Jurkat, Clone E6-1 (cell line): Measurements from ENCODE around the gene THUMPD2.

Experiments
- DNase-seq: peaks from one replicate; pipeline ENCODE4 v3.0.0-alpha.2; 2011; ENCODE audit warnings: low read depth, low spot score
- H3K4me3 ChIP-seq: 2 replicates; pipeline ENCODE4 v1.5.1; 2011; ENCODE audit warnings: mild to moderate bottlenecking, low read length, control low read depth, moderate library complexity

THUMPD2 gene

DNA sequence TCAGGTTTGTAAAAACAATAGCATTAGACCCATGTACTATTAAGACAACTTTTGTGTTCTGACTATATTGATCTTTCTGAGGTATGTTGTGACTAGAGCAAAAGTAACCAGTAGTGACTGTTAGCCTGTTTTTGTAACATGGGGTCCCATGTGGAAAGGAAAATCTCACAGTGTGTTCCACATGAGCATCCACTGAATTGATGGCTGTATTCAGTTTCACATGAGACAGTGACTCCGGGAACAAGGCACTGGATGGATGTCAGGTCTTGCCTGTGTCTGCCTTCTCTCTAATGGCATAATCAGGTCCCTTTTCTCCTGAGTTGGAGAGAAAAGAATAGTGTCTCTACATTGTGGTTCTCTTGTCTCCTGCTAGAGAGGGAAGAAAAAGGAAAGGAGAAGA lies 85.8 kb downstream of the THUMPD2 start:
- no peak for DNase-seq
- no peak overlapping the region for H3K4me3 ChIP-seq

DNA sequence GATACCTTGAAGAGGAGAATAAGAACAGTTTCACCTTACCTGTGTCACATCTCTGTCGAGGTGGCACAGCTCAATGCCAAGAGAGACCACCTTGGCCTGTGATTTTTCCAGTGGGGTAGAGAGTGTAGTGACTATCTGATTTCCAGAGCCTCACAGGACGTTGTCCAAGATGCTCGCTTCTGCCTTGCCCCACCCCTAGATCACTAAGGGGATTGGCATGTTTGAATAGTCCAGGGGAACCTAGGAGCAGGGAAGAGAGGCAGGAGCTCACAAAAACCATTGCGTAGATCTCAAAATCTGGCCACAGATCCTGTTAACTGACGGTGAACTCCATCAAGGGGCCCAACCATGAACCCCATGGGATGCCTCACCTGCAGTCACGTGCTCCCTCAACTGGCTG lies 89.2 kb downstream of the THUMPD2 start:
- H3K4me3 ChIP-seq: no peak overlapping the region
- DNase-seq: no peak

DNA sequence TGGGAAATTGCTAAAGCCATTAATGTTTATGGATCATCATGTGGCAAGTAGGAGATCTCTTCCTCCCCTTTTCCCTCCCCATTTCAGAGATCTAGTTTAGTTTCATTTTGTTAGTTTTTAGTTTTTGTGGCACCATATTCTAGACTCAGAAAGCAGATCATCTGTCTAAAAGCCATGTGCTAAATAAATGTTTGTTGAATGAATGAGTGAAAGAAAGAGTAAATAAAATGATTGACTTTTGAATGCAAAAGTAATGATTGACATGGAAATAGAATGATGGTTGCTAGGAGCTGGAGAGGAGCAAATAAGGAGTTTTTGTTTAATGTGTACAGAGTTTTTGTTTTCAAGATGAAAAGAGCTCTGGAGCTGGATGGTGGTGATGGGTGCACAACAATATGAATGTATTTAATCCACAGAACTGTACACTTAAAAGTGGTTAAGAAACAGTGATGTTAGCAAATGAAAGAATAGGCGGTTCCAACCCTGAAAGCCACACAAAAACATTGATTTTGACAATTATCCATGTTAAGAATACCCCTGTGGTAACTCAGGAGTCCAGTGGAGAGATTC lies 89.7 kb downstream of the THUMPD2 start:
- no peak overlapping the region for H3K4me3 ChIP-seq
- DNase-seq: no peak

DNA sequence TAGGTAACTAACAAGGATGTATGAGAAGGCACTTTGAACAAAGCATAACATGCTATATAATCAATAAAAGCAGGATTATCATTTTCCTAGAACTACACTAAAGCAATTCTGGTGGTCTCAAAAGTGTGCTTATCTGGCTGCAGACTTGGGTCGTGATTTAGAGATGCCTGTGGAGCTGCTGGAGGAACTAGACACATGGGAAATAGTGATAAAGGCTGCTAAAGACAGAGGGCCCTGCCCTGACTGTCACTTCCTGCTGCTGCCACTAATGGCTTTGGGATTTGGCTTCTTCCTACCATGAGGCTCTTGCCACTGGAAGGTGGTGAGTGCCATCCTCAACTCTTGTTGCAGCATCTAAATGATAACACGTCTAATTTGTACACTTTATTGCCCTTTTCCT lies 90.9 kb downstream of the THUMPD2 start:
- DNase-seq: no peak
- H3K4me3 ChIP-seq: no peak overlapping the region

DNA sequence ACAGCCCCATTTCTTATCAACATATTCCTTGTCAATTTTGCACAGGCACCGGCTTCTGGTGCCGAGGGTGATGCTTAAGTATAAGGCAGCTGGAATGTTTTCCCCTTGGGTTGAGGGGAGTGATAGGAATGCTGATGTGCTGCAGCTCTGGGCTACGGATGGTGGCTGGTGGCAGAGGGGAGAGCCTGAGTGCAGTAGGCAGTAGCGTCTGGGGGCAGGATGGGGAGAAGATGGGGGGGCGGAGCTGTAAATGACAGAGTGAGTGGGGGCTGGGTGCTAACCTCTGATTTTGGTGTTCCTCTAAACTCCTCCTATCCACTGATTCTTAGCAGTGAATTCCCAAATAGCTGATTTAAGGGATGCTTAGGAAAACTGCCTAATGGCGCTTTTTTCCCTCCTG lies 92.6 kb downstream of the THUMPD2 start:
- H3K4me3 ChIP-seq: no peak overlapping the region
- no peak for DNase-seq
